ENCODE results near the gene RASD1. TPM values are rescaled to one million over a fixed set of nuclear protein-coding genes. Genes with fewer than 3 reads are reported as not detected.
"Not testable (repeated sequence)": the region's sequence is repeated elsewhere in the genome, so short reads cannot be mapped to it uniquely, and the experiment has no call there.

RASD1 gene
- total and polyA plus RNA-seq, 11 donors: 1.5 to 79.2 (median 17.5) TPM

- Histone ChIP-seq H3K4me3 (no peak overlapping the region), H3K36me3 (no peaks in the 10 kb centered on the region), H3K4me1 (peaks cover 0 to 7% (median 0%) of the 10 kb centered on the region in 12 donors), H3K27ac (no peak overlapping the region), H3K27me3 (peaks cover 0 to 7% (median 0%) of the 10 kb centered on the region in 9 donors), H3K9me3 (peaks cover 0 to 3% (median 0%) of the 10 kb centered on the region in 12 donors)
- TF ChIP-seq POLR2A (IDR thresholded peaks at IDR 0.05) (no peak), CTCF (IDR thresholded peaks at IDR 0.05) (no peak)
- ATAC-seq (no peak), DNase-seq (no peak)
- intact Hi-C loops (cut with DNase I): no loop called here
- WGBS, 4 donors: 50 to 61% (median 58%) methylated on average over 5 of the region's 5 CpGs
Observed at GRCh38 chr17:17466511-17466910, 29.7 kb downstream of the RASD1 start.

GRCh38 chr17:17465878-17466277, 30.3 kb downstream of the RASD1 start:
- H3K27ac ChIP-seq; DNase-seq; intact Hi-C loops (cut with DNase I); H3K4me3 ChIP-seq; H3K4me1 ChIP-seq; H3K27me3 ChIP-seq; H3K9me3 ChIP-seq; ATAC-seq; H3K36me3 ChIP-seq: not testable (repeated sequence)
- WGBS, 4 donors: 57 to 69% (median 63%) methylated on average over 1 of the region's 1 CpG

- DNase-seq (no peak), ATAC-seq (no peak)
- peaks cover 0 to 4% (median 0%) of the 10 kb centered on the region in 9 donors for H3K27me3 ChIP-seq
- WGBS, 4 donors: 68 to 83% (median 74%) methylated on average over 3 to 6 of the region's 6 CpGs
- TF ChIP-seq POLR2A (IDR thresholded peaks at IDR 0.05) (no peak), CTCF (IDR thresholded peaks at IDR 0.05) (no peak)
- peaks cover 0 to 6% (median 0%) of the 10 kb centered on the region in 12 donors for H3K4me1 ChIP-seq
- intact Hi-C loops (cut with DNase I): no loop called here
- no peak overlapping the region for H3K27ac ChIP-seq
- no peak overlapping the region for H3K4me3 ChIP-seq
- H3K9me3 ChIP-seq: peaks cover 0 to 3% (median 0%) of the 10 kb centered on the region in 12 donors
- no peaks in the 10 kb centered on the region for H3K36me3 ChIP-seq
Observed at GRCh38 chr17:17463821-17464220, 32.4 kb downstream of the RASD1 start.

- no peak for ATAC-seq
- TF ChIP-seq CTCF (IDR thresholded peaks at IDR 0.05) (no peak), POLR2A (IDR thresholded peaks at IDR 0.05) (no peak)
- no peak overlapping the region for H3K4me3 ChIP-seq
- 68 to 81% (median 78%) methylated on average over 8 to 15 of the region's 15 CpGs for WGBS, 4 donors
- no peaks in the 10 kb centered on the region for H3K4me1 ChIP-seq
- DNase-seq: no peak
- H3K9me3 ChIP-seq: no peaks in the 10 kb centered on the region
- H3K27me3 ChIP-seq: peaks cover 0 to 4% (median 0%) of the 10 kb centered on the region in 9 donors
- H3K36me3 ChIP-seq: no peaks in the 10 kb centered on the region
- no peak overlapping the region for H3K27ac ChIP-seq
- intact Hi-C loops (cut with DNase I): no loop called here
Observed at GRCh38 chr17:17462048-17462824, 34.0 kb downstream of the RASD1 start.
